Activated T-cell treated with anti-CD3 and anti-CD28 coated beads for 4 hours (primary cell): ENCODE results near the gene IL2RA.

Experiments
- DNase-seq: peaks from one replicate; pipeline ENCODE4 v3.0.0-alpha.2; 2020

The IL2RA gene

DNA sequence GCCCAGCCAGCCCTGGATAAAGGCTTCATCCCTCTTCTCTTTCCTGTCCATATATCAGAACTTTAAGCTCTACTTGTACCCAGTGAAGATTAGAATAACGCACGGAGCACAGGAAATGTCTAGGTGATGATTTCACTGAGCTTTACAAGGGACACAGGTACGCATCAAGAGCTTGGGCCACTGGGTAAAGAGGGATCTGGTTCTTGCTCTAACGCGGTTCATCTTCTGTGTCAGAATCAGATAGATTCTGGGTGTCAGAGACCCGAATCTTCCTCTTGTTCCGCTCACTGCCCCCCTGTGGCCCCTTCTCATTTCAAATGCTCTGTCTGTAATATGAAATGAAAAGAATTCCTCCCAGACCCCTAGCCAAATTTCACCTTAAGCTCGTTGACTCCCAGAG lies 24.7 kb downstream of the IL2RA start:
- no peak for DNase-seq

DNA sequence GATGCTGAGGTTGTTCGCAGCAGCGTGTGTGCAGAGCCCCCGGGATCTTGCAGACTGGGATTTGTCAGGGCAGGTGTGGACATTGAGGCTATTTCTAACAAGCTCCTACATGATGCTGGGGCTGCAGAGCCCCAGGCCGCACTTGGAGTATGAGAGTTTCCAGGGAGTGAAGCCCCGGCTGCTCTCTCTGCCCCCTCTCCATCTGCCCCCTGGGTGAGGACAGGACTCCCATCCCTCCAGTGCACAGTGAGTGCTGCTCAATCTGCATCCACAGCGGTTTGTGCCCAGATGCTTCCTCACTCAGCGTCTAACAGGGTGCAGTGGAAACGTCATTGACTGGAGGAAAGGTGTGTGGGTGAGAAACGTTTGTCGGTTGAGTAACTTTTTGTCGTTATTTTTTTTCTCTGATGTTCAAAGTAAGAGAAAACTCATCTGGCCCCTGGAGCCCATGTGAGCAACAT lies 25.3 kb downstream of the IL2RA start:
- DNase-seq: no peak

DNA sequence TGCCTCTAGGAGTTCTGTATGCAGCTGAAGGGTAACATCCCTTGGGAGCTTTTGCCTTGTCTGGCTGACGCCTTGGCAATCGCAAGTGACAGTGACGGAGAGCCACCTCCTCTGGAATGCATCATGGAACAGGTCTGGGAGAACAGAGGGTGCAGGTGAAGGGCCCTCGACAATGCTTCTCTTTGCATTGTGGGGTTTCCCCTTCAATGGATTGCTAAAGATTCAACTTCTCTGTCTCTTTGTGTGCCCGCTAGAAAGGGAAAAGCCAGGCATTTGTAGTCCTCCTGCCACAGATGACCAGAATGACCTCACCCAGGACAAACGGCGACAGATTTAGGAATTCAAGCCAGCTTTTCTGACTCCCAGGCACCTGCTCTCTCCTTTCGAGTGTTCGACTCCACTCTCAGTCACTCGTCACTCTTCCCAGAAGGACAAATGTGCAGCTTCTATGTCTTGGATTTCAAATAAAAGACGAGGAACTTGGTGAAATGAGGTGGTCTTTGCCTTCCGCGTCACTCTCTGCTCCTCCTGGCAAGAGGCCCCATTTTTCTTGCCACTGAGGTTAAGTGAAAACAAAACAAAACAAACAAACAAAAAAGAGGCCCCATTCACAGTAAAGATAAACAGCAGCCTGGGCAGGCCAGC lies 26.1 kb downstream of the IL2RA start:
- DNase-seq: no peak

DNA sequence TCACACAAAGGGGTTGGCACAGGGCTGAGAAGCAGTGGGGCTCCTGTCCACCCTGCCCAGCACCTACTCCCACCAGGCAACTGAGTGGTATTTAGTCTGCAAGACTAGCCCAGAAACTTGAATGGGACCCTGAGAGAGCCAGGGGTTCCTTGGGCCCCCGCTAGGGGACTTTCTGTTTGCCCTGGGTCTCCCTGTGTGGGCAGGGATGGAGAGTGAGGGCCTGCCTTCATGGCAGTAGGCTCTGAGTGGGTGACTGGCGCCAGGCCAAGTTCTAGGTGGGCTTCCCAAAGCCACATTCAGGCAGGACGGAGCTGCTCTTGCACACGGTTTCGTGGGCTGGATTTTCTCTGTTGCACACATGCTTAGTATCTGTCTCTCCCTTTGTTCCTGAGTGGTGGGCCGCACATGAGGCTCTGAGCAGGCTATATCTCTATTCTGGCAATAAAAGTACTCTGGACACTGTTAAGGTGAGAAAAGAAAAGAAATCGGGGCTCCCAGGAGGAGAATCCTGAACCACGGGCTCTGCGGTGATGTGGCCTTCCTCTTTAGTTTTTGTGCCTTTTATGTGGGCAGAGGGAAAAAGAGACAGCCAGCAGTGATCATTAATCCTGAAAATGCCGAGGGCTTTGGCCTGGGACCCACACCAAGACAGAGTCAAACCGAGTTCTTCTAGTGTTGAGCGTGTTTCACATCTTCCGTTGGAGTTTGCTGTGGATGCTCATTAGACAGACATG lies 26.9 kb downstream of the IL2RA start:
- no peak for DNase-seq

DNA sequence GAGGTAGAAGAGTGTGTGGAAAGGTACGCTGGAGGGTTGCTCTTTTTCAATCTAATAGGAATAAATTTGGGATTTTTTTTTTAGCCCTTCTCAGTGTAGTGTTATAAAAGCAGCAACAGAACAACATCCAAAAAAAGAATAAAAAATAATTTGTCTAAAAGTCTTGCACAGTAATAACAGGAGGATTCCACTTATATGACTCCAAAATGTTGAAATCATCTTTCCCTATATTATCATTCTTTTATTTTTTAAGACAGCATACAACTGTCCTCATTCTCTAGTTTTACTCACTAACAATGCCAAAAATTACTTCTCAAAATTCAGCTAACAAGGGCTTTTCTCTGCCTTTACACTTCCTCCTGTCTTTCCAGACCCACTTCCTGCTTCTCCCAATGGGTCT lies 27.8 kb downstream of the IL2RA start:
- DNase-seq: no peak

DNA sequence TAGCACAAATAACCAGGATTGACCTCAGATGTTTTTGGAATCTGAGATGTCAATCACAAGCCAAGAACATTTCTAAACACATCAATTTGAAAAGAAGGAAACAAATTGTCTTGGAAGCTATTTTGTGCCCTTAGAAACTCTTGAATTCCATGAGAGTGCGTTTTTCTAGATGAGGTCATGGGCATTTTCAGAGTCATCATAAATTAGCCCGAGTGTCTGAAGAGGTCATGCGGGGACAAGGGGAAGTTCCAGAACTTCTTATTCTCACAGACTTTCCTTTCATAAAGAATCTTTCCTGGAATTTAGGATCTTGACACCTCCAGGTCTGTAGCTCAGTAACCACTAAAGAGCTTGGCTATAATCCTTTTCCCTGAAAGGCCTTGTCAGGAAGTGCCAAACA lies 28.2 kb downstream of the IL2RA start:
- no peak for DNase-seq

DNA sequence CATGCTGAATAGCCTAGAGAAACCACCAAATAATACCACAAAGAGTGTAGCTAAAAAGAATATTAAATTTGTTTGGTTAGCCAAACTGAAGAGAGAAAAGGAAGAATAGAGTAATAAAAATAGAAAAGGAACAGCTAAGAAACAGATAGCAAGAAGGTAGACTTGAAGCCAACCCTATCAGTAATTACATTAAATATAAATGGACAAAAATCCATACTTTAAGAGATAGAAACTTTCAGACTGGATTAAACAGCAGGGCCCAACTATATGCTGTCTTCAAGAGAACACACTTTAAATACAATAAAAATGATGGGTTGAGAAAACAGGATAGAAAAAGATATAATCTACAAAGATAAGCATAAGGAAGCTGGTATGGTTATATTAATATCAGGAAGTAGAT lies 31.2 kb downstream of the IL2RA start:
- DNase-seq: no peak

DNA sequence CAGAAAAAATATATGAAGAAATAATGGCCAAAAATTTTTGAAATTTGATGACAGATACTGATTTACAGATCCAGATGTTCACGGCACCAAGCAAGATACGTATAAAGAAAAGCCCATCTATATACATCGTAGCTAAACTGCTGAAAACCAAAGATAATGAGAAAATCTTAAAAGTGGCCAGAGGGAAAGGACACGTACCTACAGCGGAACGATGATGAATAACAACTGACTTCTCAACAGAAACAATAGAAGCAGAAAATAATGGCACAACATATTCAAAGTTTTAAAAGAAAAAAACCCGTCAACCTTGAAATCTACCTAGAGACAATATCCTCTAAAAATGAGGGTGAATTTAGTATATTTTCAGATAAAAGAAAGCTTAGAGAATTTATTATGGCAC lies 31.9 kb downstream of the IL2RA start:
- DNase-seq: no peak

DNA sequence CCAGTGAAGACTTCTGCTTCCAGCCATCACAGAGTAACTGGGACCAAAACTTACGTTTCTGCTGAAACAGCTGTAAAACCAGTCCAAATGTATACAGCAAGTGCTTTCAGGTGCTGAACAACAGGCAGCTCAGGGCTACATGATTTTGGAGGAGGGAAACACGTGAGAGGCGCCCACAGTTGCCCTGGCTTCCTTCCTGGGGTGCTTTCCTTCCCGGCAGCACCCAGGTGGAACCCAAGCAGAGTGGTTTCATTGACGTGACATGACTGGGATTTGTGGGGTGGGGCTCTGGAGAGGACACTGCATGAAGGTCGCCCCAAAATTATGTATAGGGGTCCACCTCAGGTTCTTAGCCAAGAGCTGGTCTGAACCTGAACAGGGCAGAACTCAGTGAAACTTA lies 34.2 kb downstream of the IL2RA start:
- DNase-seq: no peak

DNA sequence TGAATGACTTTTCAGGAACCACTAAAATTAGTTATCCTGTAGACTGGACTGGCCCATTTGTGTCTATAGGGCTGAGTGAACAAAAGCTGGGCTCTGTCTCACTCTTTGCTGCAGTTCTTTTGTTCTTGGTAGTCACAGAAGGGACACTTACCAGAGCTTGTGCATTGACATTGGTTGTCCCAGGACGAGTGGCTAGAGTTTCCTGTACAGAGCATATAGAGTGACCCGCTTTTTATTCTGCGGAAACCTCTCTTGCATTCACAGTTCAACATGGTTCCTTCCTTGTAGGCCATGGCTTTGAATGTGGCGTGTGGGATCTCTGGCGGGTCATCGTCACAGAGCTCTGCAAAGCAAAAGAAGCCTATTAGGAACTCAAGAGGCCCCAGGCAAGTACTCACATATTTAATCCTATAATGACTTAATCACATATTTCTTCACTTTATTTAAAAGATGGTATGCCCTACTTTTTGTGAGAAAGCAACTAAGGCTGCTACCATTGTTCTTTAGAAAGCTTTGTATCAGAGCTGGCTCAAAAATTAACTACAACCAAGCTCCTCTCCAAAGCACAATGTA lies 36.4 kb downstream of the IL2RA start:
- DNase-seq: no peak

DNA sequence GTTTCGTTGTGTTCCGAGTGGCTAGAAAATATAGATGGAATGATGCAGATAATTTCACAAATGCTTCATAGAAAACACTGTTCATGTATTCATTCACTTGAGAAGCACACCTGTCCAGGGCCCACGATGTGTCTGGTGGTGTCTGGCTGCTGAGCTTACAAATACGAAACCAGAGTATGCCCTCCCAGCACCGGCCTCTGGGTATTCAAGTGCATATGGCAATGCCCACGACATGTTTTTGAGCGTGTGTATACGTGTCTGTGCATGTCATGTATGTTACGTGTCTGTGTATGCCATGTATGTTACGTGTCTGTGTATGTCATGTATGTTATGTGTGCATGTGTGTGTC lies 37.9 kb downstream of the IL2RA start:
- no peak for DNase-seq

DNA sequence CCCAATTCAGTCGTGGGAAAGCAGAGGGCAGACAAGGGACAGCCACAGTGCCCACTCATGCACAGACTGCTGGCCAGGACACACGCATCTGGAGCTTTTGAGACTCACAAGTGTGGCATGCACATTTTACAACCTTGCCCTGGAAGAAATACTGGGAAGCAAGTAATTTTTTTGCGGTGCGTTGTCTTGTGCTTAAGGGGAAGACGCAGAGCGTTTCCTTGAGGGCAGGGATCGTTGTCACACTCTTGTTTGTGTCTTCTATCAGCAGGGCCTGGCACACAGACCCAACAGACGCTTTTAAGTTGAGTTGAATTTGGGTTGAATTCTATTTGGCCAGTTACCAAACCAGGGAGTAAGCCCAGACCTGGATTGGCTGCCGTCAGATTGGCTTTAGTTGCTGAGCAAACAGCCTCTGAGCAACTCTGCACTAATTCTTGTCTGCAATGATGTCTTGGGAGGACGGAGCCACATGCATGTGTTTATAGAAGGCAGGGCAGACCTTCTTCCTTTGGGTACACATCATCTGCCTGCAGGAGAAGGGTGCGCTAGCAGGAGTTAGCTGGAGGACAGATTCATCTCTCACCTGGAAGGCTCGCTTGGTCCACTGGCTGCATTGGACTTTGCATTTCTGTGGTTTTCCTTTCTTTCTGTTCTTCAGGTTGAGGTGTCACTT lies 38.4 kb downstream of the IL2RA start:
- DNase-seq: no peak

DNA sequence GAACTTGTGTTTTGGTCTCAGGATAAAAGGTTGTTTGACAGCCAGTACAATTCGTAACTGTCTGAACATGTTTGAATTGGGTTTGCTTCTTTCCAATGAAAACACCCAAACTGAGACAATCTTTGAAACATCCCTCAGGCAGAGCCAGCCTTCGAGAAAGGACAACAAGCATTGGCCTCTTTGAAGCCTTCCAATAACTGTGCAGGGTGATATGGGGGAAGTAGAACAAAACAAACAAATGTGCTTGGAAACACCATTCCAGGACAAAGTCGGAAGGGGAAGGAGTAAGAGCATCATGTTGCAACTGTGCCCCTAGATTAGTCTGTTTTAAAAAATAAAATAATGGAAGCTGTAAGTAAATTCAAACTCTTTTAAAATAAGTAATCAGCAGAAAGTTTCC lies 39.5 kb downstream of the IL2RA start:
- DNase-seq: no peak

DNA sequence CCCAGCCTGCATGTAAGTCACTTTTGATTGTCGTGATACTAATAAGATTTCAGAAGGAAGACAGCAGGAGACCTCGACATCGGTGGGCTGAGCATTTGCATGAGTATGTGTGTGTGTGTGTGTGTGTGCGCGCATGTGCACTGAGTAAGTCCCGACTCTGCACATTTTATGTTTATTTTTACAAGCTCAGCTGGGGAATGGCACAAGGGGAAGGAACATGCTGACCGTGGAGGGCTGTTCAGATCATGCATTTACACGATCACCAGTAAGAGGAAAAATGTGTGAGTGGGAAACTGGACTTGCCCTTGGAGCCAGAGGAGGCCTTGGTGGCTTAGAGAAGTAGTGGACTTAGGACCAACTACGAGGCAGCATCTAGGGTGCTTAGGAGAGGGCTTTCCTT lies 41.3 kb downstream of the IL2RA start:
- DNase-seq: no peak

DNA sequence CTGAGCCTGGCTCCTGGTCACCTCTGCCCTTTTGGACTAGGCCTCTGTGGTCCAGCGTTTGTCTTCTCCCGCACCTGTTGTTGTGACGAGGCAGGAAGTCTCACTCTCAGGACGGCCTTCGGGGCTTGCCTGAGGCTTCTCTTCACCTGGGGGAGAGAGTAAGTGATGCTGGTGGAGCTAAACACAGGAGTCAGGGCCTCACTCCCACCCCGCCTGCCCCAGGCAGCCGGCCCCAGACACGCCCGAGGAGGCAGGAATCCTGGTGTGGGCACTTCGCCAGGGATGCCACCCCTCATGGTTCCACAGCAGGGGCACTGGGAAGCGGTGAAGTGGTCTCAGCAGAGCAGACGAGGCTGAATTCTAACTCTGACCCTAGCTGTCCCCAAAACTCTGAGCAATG lies 42.4 kb downstream of the IL2RA start:
- DNase-seq: no peak

DNA sequence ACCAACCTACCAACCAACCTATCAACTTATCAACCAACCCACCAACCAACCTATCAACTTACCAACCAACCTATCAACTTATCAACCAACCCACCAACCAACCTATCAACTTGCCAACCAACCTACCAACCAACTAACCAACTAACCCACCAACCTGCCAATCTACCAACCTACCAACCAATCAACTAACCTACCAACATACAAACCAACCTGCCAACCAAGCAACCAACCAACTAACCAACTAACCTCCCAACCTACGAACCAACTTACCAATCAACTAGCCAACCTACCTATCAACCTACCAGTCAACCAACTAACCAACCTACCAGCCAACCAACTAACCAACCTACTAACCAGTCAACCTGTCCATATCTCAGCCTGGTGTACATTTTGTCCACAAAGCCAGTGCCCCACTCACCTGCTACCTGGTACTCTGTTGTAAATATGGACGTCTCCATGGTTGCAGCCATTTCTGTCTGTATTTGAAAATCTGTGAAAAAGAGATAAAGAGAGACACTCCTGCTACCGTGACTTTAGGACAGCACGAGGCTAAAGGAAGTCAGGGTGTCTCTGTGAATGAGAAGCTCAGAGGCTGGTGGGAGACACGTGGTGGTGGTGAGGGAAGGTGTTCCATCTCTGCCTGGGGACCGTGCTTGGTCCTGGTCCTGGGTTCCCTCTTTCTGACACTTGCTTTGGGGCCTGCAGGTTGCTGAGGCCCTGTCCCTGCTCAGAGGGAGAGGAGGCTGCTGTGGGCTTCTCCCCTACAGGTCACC lies 43.0 kb downstream of the IL2RA start:
- no peak for DNase-seq

DNA sequence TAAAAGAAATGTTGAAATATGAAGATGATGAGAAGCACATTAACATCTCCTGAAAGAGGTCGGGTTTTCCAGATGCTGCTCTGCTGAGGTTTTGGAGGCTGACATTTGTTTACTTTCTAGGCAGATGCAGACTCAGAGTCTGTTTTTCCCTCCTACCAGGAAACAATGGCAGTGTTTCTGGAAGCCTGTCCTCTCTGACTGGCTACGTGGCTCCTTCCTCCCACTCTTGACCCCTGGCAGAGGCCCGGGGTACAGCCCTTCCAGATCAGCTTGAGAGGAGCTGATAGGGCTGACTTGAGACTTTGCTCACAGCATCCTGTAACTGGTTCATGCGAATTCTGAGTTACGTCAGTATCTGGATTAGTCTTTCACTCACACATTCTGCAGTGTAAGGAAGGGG lies 43.7 kb downstream of the IL2RA start:
- DNase-seq: no peak

DNA sequence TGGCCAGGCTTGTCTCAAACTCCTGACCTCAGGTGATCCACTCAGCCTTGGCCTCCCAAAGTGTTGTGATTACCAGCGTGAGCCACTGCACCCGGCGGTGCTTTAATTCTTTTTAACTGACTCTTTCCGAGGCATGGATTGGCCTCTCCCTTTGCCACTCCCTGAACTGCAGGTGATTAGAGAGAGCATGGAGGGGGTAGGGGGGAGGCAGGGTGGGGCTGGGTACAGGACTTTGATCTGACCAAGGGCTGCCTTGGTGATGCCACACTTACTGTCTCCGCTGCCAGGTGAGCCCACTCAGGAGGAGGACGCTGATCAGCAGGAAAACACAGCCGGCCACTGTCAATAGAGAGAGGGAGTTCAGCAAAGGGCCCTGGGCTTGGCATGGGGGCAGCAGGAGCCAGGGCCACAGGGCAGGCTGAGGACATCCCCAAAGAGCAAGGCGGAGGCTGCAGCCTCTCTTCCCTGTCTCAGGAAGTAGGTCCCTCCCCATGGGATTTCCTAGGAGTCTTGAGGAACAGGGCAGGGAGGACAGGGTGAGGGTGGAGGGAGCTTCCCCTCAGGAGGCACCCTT lies 44.3 kb downstream of the IL2RA start:
- DNase-seq: no peak

DNA sequence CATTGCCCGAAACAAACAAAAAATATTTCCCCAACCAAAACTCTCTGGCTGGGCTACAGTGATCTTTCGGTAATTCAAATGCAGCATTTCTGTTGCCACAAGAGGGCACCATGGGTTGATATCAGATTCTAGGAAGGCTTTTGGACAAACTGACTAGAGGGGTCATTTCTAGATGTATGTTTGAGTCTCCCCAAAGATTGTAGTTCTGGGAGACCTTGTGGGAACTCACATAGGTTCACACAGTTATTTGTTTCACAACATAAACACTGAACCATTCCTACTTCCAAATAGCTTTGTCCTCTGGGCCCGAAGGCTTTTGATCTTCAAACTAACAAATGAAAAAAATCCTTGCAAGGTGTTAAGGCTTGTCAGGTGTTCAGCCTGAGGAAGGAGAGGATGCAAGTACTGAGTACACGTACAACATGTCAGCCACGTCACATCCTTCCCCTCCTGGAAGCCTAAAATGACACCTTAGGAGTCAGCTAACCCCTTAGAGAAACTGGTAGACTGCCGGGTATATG lies 47.9 kb downstream of the IL2RA start:
- peak; percentile 64 for DNase-seq

DNA sequence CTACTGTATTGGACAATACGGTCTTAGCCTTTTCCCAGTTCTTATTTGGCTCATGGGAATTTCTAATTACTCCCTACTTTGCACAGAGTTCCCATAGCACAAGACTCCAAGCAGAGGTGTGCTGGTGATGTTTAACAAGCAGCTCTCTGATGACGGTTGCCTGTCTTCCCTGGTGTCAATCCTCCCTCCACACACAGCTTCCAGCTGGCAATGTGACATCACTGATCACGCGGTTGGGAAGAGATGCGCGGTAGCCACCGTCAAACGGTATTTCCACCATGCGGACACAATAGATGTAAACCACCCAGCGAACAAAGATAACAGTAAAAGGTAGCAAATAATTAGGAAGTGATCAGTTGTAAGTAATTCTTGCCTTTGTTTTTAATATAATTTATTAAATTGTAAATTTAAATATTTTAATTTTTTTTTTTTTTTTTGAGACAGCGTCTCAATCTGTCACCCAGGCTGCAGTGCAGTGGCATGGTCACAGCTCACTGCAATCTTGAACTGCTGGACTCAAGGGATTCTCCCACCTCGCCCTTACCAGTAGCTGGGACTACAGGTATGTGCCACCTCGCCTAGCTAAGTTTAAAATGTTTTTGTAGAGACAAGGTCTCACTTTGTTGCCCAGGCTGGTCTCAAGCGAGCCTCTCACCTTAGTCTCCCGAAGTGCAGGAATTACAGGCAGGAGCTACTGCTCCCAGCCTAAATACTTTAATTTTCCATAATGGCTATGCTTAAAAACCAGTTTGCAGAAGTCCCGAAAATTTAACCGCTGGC lies 48.6 kb downstream of the IL2RA start:
- no peak for DNase-seq

DNA sequence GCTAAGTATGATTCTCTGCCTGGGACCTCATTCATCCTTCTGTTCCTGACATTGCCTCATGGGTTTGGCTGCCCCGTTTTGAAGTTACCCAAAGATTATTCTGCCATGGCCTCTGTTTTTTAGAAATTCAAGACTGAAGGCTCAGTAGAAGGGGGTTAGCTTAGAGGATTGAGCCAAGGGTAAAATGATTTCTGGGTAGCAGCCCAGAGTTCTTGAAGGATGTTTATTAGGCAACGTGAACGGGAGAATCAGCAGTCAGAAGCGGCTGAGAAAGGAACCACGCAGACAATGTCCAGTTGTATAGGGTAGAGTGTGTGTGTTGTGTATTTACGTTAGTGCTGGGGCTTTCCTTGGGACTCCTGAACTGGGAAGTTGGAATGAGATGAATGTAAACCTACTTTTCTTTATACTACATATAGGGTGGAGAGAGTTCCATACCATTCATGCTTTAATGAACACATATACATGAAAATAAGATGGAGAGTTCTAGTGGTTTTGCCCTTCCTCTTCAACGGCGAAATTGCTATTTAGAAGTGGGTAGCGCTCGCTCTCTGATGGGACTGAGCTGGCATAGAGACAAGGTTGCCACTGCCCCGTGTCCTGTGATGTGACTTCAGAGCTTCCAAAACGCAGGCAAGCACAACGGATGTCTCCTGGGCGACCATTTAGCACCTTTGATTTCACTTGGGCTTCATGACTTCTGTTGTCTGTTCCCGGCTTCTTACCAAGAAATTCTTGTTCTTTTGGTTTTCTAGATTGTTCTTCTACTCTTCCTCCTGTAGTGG lies 49.9 kb downstream of the IL2RA start:
- DNase-seq: no peak
